ENCODE measurements around the gene ZFP64.
"Not testable (repeated sequence)": the region's sequence is repeated elsewhere in the genome, so short reads cannot be mapped to it uniquely, and the experiment has no call there.

Gene ZFP64

DNA sequence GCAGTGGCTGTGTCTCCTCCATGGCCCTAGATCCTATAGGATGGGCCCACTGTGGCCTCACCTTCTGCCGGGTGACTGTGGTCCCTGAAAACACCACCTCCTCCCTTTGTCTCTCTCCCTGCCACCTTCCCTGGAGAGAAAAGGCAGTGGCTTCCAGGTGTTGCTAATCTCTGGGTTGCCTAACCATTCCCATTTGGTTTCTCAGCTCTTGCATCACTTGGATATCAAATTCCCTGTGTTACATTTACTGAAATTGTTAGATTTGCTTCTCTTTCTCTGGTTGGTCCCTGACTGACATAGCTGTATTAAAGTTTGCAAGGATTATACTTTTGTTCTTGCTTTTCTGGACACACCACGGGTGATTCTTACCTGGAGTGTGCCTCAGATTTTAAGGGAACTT, 9.3 kb upstream of the ZFP64 start:
- DNase-seq: no peak

DNA sequence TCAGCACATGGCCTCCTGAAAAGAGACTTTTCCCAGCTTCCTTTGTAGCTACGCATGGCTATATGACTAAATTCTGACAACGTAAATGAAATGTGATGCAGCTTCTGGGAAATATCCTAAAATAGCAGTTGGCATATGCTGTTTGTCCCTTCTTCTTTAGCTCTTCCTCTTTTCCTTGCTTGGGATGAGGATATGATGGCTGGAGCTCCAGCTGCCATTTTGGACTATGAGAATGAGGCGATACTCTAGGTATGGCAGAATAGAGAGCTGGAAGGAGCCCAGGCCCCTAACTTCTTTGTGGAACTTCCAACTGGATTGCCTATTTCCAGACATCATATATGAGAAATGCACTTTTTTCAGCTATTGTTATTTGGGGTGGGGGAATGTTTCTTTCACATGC, 5.3 kb upstream of the ZFP64 start:
- DNase-seq: no peak

DNA sequence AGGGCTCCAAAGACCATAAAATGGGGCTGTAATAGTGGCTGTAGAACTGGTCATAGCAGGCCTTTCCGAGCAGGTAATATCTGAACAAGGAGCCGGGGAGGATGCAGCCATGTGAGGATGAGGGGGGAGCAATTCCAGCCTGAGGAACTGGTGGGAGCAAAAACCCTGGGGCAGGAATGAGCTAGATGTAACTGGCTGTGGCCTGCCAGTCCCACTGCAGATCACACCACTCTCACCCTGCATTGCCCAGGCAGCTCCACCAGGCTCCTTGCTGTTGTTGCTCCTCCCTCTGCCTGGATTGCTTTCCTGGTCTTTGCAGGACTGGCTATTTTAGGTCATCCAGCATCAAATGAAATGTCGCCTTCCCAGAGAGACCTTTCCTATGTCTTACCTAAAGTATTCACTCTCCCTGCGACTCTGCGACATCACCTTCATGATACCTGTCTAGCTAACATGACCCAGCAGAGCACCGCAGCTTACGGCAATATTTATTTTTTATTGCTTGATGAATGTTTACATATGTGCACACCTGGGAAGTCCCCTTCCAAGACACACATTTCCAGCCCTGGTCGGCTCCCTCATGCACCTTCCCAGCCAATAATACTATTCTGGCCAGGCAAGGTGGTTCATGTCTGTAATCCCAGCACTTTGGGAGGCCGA, 2.4 kb upstream of the ZFP64 start:
- DNase-seq: no peak

DNA sequence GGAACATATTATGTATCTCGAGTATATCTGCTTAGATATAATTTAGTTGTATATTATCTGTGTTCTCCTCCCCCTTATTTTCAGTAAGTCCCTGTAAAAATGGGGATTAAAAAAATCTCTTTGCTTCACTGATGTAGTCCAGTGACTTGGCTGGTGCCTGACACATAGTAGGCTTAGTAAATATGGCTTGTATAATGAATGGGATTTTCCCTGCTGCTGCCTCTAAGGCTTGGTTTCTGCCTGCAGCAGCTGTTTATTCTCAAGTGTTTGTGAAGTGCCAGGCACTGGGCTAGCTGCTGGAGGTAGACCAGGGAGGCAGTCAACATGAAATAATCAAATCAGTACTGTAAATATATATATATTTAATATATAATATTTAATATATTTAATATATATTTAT, 1.6 kb upstream of the ZFP64 start:
- no peak for DNase-seq

DNA sequence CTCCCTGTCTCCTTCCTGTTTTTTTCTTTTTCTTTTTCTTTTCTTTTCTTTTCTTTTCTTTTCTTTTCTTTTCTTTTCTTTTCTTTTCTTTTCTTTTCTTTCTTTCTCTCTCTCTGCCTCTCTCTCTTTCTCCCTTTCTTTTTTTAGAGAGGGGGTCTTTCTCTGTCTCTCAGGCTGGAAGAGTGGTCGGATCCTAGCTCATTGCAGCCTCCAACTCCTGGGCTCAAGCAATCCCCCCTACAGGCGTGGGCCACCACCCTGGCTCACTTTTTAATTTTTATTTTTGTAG, 1.1 kb upstream of the ZFP64 start:
- not testable (repeated sequence) for DNase-seq

DNA sequence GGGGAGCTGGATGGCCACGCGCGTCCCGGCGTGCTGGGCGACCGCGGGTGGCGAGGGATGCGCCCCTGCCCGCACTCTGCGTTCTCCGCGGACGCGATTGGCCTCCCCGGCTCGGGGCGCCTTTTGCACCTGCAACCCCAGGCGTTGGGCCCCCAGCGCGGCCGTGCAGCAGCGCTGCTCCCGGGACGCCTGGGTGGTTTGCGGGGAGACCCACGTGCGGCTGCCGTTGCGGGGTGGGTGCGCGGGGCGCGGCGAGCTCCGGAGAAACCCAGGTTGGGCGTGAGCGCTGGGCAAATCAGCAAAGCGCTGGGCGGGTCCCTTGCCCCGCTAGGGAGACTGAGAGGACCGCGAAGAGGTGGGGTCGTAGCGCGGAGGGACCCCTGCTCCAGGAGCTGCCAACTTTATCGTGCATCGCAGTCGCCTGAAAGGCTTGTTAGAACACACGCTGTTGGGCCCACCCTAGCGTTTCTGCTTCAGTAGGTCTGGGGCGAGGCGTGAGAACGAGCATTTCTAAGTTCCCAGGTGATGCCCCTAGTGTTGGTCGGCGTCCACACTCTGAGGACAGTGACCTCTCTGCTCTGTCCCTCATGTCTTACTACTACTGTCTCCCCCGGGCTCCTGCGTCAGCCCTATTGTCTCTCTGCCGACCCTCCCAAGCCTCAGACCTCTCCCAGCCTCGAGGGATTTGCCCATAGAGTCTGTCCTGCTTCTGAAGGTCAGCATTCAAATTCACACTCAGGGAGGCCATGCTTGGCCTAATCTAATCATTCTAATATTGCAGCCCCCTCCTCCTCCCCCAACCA, 538 bp upstream of the ZFP64 start:
- peak; percentile 17 to 19 for DNase-seq

DNA sequence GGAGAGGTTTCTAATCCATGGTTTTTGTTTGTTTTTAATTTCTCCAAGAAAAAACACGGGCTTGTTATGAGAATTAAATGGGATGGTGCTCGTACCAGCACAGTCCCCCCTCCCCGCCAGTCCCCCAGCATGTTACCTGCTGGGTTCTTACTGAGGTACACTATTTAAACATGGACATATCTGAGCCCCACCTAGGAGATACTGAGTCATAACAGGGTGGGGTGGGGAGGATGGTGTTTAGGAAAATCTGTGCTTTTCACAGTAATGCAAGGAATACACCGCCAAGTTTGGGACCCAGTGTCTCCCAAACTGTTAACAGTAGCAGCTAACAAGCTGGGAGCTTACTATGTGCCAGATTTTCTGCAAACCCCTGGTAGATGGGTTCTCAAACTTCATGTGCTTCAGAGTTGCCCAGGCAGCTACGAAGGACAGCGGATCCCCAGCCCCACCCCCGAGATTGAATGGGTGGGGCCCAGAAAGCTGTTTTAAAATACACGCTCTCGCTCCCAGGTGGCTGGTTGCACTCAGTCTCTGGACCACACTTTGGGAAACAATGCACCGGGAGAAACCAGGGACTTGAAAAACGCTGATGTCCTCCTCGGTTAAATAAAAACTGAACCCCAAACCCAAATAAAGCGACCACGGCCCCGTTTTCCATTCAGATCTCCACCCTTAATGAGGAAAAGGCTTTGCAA, 995 bp downstream of the ZFP64 start:
- peak; percentile 2 to 11 for DNase-seq

DNA sequence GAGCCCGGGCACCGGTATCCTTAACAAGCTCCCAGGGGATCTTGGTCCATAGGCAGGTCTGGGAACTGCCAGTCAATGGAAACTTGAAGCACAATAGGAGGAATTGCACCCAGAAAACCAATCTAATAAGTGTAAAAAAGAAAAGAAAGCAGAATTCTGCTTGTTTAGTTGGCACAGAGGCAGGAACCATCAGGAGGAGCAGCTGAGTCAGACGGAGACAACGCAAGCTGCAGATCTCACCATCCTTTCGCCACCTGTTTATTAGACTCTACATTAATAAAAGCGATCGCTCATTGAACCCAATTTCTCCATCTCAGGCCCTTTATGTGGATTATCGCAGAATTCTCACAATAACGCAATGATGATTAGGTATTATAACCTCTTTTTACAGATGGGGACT, 9.8 kb downstream of the ZFP64 start:
- DNase-seq: no peak

DNA sequence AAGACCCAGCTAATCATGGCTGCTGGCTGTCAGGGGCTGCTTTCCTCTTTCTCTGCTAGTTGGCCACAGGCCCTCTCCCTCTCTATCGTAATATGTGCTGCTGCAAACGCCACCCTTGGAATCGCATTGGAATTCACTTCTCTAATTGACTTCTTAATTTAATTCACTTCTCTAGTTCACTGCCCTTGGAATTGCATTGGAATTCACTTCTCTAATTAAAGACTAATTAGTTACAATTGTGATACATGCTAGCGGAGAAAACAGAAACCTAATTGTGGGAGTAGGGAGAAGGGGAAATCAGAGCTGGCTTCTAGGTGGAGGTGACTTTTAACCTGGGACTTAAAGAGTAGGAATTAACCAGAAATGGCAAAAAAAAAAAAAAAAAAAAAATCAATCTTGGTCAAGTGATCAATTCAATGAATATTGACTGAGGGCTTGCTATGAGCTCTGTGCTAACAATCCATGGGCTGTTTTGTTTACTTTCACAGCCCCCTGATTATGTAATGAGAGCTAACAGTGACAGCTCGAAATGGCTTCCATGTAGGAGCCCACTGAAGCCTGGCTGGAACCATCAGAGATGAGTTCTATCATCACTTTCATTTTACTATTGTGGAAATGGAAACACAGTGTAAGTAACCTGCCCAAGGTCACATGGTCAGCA, 11.3 kb downstream of the ZFP64 start:
- no peak for DNase-seq

DNA sequence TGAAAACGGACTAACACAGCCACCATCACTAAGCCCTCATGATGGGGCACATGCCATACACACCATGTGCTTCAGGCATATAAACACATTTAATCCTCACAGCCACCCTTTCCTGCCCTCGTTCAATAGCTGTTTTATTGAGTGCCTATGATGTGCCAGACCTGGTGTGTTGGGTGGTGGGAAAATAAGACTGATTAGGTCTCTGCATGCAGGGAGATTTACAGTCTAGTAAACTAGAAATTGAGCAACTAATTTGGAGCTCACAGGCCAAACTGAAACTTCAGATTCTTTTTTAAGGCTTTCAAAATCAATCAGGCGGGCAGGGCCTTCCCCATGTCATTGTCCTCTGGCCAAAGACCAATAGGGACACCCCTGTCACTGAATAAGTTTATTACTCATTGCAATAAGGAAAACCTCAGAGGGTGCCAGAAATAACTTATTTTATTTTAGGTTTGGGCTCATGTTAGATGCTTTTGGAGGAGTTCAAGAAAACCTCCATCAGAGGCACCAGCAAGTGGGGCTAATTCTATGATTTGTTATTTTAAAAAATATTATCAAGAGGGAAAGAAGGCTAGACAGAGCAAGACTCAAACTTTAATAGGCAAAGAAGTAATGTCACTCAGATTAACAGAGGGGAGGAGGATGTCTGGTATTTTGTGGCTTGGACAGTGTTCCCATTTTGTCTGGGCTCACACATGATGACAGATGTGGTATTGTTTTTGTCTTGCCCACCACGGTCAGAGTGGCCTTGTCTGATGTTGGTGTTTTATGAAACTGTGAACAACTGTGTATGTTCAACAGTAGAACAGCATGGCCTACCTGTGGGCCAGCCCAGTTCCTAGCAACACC, 12.0 kb downstream of the ZFP64 start:
- no peak for DNase-seq

DNA sequence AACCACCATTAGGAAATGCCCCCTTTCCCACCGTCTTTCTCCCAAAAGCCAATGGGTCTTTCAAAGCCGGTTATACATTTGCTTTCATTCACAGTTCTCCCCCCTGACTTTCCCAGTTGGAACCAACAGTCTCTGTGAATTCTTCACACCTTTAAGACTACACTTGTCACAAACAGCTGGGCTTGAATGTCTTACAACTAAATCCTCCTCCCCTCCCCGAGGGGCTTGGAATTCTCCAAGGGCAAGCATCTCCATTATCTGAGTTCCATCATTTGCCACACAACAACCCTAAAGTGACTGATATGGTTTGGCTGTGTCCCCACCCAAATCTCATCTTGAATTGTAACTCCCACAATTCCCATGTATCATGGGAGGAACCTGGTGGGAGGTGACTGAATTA, 12.9 kb downstream of the ZFP64 start:
- no peak for DNase-seq

DNA sequence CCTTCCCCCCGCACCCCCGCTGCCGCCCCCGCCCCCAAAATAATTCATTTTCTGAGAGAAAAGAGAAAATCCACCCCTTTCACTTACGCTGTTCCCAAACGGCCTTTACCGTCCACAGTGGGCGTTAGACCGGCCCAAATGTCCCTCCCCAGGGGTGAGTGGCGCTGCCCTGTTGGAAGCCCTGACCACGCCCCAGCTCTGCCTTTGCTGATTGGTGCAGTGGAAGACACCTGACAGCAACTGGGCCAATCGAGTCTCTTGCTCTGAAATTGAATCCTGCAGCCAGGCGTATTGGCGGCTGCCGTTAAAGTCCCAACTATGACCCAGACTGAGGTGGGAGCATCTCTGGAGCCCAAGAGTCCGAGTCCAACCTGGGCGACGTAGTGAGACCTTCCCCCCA, 15.7 kb downstream of the ZFP64 start:
- DNase-seq: no peak

DNA sequence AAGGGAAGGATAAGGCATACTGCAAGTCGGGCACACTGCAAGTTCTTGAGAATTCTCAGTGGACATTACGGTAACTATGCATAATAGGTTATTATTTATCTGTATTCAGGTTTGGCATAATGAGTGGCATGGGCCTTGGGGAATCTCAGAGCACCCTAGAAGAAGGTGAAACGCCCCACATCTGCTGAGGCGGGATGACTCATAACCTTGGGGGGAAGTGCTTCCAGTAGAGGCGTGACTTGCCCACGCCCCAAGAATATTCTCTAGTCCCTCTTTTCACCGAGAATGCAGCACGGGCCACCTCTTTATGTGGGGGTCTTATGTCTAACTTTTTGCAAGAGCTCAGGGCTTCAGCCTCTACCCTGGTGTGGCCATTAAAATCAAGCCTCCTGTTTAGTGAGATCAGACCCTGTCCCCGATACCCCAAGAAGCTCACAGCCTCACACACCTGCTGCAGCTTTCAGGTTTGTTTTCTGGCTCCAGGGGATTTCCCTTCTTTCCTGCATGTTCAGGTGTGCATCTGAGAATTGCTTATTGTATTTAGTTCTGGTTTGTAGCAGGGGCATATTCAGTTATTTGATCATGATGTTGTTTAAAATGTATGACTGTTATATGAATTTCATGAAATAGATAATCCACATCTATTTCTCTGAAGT, 19.1 kb downstream of the ZFP64 start:
- no peak for DNase-seq

DNA sequence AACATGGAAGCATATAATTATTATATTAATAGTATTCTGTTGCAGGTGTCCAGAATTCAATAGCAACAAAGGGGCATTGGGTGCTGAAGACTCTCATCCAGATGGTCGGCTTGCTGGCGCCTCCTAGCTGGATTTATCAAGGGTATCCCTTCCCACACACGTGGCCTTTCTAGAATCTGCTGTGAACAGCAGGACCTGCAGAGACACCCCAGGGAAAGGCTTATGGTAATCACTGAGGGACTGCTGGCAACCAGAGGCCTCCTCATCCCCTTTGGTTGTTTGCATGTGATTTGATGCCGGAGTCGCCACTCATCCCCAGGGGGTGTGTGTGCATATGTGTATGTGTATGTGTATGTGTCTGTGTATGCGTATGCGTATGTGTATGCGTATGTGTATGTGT, 20.6 kb downstream of the ZFP64 start:
- no peak for DNase-seq

DNA sequence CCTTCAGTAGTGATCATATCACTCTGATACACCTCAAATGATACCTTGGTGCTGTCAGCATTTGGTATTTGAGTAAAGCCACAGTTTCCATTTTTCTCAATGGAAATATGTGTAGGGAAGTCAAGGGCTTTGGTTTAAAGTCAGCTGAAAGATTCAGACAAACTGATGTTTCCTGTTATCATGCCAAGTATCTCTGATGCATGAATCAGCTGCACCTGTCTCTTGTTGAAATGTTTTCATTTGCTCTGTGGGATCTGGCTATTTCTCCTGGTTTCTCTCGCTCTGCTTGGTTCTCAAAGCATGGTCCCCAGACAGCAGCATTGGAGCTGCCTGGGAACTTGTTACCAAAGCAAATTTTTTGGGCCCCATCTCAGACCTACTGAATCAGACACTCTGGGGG, 23.5 kb downstream of the ZFP64 start:
- no peak for DNase-seq

DNA sequence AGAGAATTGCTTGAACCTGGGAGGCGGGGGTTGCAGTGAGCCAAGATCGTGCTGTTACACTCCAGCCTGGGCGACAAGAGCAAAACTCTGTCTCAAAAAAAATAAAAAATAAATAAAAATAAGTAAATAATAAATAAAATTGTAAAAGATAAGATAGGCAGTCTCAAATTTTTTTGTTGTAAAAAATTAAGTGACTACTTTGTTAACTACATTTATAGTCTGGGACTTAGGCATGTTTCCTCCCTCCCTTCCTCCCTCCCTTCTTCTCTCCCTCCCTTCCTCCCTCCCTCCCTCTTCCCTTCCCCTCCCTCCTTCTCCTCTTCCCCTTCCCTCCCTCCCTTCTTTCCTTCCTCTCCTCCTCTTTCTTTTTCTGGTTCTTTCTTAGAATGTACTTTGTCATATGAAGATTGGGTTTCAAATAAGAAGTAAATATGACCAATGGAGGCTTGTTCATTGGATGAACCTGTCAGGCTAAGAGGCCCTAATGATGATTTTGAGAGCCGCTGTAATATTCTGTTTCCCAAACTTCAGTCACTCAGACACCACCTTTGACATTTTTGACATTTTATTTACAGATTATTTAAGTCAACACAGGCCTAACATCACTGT, 24.2 kb downstream of the ZFP64 start:
- no peak for DNase-seq

DNA sequence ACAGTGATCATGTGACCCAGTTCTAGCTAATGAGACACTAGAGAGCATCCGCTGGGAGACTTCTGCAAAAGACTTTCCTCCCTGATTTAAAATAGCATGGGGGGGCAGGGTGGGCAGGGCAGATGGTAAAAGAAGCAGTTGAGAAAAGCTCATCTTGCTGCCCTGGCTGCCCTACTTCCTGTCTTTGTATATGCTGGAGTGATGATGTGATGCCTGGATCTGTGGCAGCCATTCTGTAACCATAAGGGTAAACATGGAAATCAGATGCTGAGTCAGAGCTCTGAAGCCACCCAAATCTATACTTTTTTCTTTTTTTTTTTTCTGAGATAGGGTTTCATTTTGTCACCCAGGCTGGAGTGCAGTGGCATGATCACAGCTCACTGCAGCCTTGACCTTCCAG, 25.4 kb downstream of the ZFP64 start:
- no peak for DNase-seq

DNA sequence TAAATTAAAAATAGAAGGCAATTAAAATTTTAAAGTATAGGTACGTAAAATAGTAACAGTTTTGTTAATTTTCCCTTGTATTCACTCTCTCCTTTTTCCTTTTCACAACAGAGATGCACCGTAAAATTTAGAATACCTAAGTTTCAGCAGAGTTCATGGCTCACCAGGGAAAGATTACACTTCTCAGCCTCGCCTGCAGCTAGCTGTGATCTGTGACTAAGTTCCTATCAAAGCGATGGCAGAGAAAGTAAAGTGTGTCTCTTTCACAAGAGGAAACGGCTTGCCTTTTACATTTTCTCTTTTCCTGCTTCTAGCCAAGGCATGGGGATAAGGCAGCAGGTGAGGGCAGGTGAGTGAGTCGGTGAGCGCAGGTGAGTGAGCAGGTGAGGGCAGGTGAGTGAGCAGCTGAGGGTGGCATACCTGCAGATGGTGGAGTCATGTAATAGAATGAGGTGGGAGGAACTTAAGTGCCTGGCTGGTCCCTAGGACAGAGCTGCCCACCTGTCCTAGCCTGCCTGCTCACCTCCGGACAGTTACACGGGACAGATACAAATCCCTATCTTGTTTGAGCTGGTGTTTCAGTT, 30.9 kb downstream of the ZFP64 start:
- no peak for DNase-seq

DNA sequence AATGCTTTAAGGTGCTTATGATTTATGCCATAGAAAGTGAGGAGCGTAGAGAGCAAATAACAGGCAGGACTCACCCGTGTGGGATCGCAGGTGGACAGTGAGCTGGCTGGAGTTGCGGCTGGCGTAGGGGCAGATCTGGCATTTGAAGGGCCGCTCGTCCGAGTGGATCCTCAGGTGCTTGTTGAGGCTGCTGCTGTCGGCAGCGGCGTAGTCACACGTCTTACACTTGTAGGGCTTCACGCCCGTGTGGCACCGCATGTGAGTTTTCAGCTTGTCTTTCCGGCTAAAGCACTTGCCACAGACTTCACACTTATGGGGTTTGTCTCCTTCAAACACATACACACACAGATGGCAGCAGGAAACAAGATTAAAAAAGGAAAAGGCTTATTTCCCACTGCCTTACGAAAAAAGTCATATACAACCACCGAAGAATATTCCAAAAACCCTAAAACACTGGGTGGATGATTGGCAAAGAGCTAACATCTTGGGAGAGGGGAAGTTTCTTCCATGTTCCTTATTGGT, 31.5 kb downstream of the ZFP64 start:
- no peak for DNase-seq

DNA sequence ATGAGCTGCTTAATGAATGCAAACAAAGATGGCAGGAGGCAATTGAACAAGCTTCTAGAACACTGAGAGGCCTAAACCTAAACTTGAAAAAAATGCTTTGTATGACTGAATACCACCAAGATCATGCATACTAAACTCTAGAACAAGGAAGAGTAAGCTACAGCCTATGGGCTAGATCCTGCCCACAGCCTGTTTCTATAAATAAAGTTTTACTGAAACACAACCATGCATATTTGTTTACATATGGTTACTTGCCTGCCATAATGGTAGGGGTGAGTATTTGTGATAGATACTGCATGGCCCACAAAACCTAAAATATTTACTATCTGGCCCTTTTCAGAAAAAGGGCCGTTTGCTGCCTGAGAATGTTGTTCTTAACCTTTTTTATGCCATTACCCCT, 37.0 kb downstream of the ZFP64 start:
- DNase-seq: no peak

DNA sequence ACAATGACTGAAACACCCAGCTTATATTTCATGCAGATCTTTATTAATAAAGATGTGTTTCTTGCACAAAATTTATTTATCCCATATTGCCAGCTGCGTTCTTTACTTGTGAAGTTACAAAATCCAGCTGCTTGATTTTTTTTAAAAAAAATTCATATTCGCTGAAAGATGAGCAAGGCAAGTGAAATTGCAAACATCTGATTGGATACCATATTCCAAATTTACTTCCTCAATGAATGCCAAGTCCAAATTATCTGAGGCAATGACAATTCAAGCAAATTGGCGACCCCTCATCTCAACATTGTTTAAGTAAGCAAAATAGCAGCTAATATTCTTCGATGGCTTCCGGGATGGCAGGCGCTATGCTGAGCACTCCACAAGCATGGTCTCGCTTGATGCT, 37.7 kb downstream of the ZFP64 start:
- DNase-seq: no peak
